ENCODE measurements around the gene MZB1.

- no peak for TF ChIP-seq POLR2AphosphoS5 (IDR thresholded peaks at IDR 0.05; ENCODE audit: low read depth, low read length)
- TF ChIP-seq CTCF (IDR thresholded peaks at IDR 0.05; ENCODE audit: control extremely low read depth in 1 of 3, insufficient read depth in 1 of 3, low read depth in 1 of 3, low read length in 3 of 3), result no peak
- TF ChIP-seq EGR1 (IDR thresholded peaks at IDR 0.05; ENCODE audit: borderline replicate concordance, low read depth, low read length), result no peak
- no peak for TF ChIP-seq FOSL1 (IDR thresholded peaks at IDR 0.05; ENCODE audit: insufficient read depth, low read depth, low read length)
- no peak for TF ChIP-seq RFX5 (IDR thresholded peaks at IDR 0.05; ENCODE audit: borderline replicate concordance, low read depth, low read length)
- TF ChIP-seq MAX (IDR thresholded peaks at IDR 0.05), result no peak
- TF ChIP-seq SIN3A (conservative IDR thresholded peaks at IDR 0.05 in 1 of 2, IDR thresholded peaks at IDR 0.05 in 1 of 2; ENCODE audit: low read depth in 1 of 2, low read length in 2 of 2), result no peak
Observed at GRCh38 chr5:139426203-139426885, 36.6 kb upstream of the MZB1 start.
